Heart right ventricle (tissue), 16 donors: ENCODE results near the gene LEFTY1. TPM values are rescaled to one million over a fixed set of nuclear protein-coding genes. Genes with fewer than 3 reads are reported as not detected.

ENCODE experiments used
- ATAC-seq, 8 donors: fragments of 200-7000 bp; cut with Tn5 transposase; one replicate each; pipeline ENCODE4 v1.9.1; 2020; ENCODE audit warnings: mild to moderate bottlenecking in 8 of 8, moderate library complexity in 8 of 8, moderate number of reproducible peaks in 1 of 8
- DNase-seq, 2 donors: peaks; one replicate each; pipeline ENCODE4 v3.0.0-alpha.2; 2020
- H3K27ac ChIP-seq, 10 donors: fragments of 200-600 bp; sonication (generic) in 2 of 10; one replicate each; pipeline versions ENCODE4 v1.5.0 to v1.8.0; 2020 to 2022; ENCODE audit warnings: mild to moderate bottlenecking in 3 of 10
- H3K27me3 ChIP-seq, 7 donors: fragments of 200-600 bp; one replicate each; pipeline ENCODE4 v1.8.0; 2021 to 2022; ENCODE audit warnings: mild to moderate bottlenecking in 2 of 7
- H3K36me3 ChIP-seq, 9 donors: fragments of 200-600 bp; sonication (generic) in 1 of 9; one replicate each; pipeline versions ENCODE4 v1.5.0 to v1.8.0; 2020 to 2022; ENCODE audit warnings: mild to moderate bottlenecking in 2 of 9
- H3K4me1 ChIP-seq, 9 donors: fragments of 200-600 bp; sonication (generic) in 1 of 9; one replicate each; pipeline versions ENCODE4 v1.5.0 to v1.8.0; 2020 to 2022; ENCODE audit warnings: mild to moderate bottlenecking in 4 of 9
- H3K4me3 ChIP-seq, 10 donors: fragments of 200-600 bp; sonication (generic) in 2 of 10; one replicate each; pipeline versions ENCODE4 v1.5.0 to v1.8.0; 2020 to 2022; ENCODE audit warnings: mild to moderate bottlenecking in 7 of 10, moderate library complexity in 2 of 10
- H3K9me3 ChIP-seq, 11 donors: fragments of 200-600 bp in 10 of 11; sonication (generic) in 2 of 11; one replicate each; pipeline versions ENCODE4 v1.5.0 to v1.8.0; 2013 to 2022; ENCODE audit warnings: mild to moderate bottlenecking in 2 of 11, control low read depth in 1 of 11, moderate library complexity in 1 of 11
- WGBS, 2 donors: extraction: QIAGEN DNeasy Blood & Tissue Kit; methylation state at CpG; one replicate each; pipeline ENCODE4 v1.1.7; 2013; ENCODE audit warnings: inconsistent platforms in 1 of 2; 5-methylcytosine and 5-hydroxymethylcytosine counted together
- intact Hi-C, 10 donors: fragments of 100-400 bp; cut with DNase I; formaldehyde crosslinking; loops; one replicate each; pipeline versions ENCODE4 v1.11.1 to v1.14.2; 2022
- polyA plus RNA-seq, 2 donors: library from polyadenylated mRNA; stranded (reverse); fragments of 200-250 nt; gene quantifications; one replicate each; pipeline ENCODE4 v1.2.3, GENCODE V29; 2013
- total RNA-seq, 10 donors: library from RNA; stranded (reverse); fragmentation: NEBNext Ultra II Directional in 3 of 10; extraction: Animal tissue kit (Norgen Biotek cat#: 25700) in 3 of 10; gene quantifications; one replicate each; pipeline versions ENCODE4 v1.2.1 to v1.2.4, GENCODE V29; 2021 to 2023
- TF ChIP-seq, protein P1 (sequence below), 9 donors: fragments of 200-600 bp; sonication (generic) in 2 of 9; IDR thresholded peaks; one replicate each; pipeline versions ENCODE4 v1.5.0 to v1.8.0; 2021 to 2022; ENCODE audit warnings: antibody characterized with exemption in 9 of 9, mild to moderate bottlenecking in 5 of 9, moderate library complexity in 1 of 9
- donor health status: Arrhythmogenic right ventricular cardiomyopathy.
- donor health status: ischemic (EF 13 %, LVEDD 7.1; RV severe dilation, severe dysfunction).
- donor health status: healthy with polysubstance abuse.
- donor health status: DM: no; HTN: yes; CAD: no.
- donor health status: DM: no; HTN: no; CAD: no.
- donor health status: ischemic (EF 25% LVEDD 6.9; RV normal size, moderate dysfunction).
- donor health status: ischemic (EF 25% LVEDD 5.7; RV mildly dilated, moderate dysfunction).
- donor health status: healthy.
- donor health status: DM: yes; HTN: yes; CAD: no.
- donor health status: Ischemic cardiomyopathy.
- donor health status: ischemic (EF 35%, LVEDD 5.7; RV mildly dilated, moderate dysfunction).
- donor health status: nonischemic (EF 11% LVEDD 7.7; RV severe dilation, severe dysfunction).
- donor health status: DM: yes; HTN: yes; CAD: no.
- donor health status: PGD.
- donor health status: ischemic (EF 29% LVEDD 5.4; RV normal size, mild dysfunction).
- donor health status: nonischemic (EF 23%, LVEDD 6.1; RV moderate dilation, normal function).

Gene LEFTY1
- total and polyA plus RNA-seq, 12 donors = 0.15 to 0.77 (median 0.25) TPM; not detected in 3

GRCh38 chr1:225914391-225914790 lies 25.4 kb upstream of the LEFTY1 start:
- no peaks in the 10 kb centered on the region for H3K27me3 ChIP-seq
- H3K9me3 ChIP-seq = no peaks in the 10 kb centered on the region
- peaks cover 0 to 15% (median 5%) of the 10 kb centered on the region in 9 donors for H3K4me1 ChIP-seq
- DNase-seq = no peak
- H3K36me3 ChIP-seq = peaks cover 0 to 68% (median 8%) of the 10 kb centered on the region in 9 donors
- H3K27ac ChIP-seq = no peak overlapping the region
- no peak for ATAC-seq
- TF ChIP-seq, protein P1, sequence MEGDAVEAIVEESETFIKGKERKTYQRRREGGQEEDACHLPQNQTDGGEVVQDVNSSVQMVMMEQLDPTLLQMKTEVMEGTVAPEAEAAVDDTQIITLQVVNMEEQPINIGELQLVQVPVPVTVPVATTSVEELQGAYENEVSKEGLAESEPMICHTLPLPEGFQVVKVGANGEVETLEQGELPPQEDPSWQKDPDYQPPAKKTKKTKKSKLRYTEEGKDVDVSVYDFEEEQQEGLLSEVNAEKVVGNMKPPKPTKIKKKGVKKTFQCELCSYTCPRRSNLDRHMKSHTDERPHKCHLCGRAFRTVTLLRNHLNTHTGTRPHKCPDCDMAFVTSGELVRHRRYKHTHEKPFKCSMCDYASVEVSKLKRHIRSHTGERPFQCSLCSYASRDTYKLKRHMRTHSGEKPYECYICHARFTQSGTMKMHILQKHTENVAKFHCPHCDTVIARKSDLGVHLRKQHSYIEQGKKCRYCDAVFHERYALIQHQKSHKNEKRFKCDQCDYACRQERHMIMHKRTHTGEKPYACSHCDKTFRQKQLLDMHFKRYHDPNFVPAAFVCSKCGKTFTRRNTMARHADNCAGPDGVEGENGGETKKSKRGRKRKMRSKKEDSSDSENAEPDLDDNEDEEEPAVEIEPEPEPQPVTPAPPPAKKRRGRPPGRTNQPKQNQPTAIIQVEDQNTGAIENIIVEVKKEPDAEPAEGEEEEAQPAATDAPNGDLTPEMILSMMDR (IDR thresholded peaks at IDR 0.05) = no peak
- intact Hi-C loops = loop anchor here (5.0 to 10.0 kb wide), 5 partner anchors 37 to 437 kb away; partner anchors contain the start of gene SRP9 (in 6 of the 10)
- no peak overlapping the region for H3K4me3 ChIP-seq
- WGBS, 2 donors = 82 to 85% methylated on average over 6 of the region's 6 CpGs

DNA sequence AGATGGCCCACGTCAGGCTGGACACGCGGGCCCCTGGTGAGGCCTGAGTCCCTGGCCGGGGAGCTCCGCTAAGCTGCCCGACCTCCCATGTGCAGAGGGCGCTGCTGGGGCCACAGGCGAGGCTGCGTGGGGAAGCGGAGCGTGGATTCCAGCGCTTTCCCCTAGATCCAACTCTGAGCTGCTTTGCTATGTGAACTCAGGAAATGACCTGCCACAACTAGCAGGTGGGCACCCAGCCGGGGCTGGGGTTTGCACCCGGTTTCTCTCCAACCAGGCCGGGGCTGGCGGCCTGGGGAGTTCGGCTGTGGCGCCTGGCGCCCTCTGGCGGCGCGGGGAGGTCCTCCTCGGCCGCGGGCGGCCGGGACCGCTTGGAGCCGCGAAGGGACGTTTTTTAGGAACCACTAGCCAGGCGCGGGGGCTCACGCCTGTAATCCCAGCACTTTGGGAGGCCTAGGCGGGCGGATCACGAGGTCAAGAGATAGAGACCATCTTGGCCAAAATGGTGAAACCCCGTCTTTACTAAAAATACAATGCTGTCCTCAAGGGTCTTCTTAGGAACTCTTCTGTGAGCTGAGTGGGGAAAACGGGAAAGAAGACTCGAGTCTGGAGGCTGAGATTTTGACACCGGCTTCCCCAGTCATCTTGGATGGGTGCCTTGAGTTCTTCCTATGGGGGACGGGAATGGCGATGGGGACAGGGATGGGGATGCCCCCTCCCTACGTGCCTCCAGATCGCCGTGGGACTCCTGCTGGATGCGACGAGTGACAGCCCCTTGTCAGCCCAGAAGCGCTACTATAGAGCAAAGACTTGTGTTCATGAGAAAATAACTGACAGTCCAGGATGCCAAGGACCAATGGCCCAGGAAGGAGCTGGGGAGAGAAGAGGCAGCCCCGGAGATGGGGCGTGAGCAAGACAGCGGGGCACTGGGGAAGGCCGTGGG lies 22.5 kb upstream of the LEFTY1 start:
- DNase-seq = peak; percentile 50 to 81
- H3K36me3 ChIP-seq = peaks cover 0 to 40% (median 0%) of the 10 kb centered on the region in 9 donors
- peak overlapping the region in 5 of 10 donors; percentile 19 to 35 (median 26) for H3K4me3 ChIP-seq
- intact Hi-C loops = loop anchor here (1.0 to 10.0 kb wide), 9 partner anchors 27 to 437 kb away; partner anchors contain the start of gene SRP9 (in 6 of the 10)
- ATAC-seq = peak; percentile 80 to 95 (median 90)
- TF ChIP-seq, protein P1 (IDR thresholded peaks at IDR 0.05) = peak; percentile 88 to 98 (median 96)
- H3K9me3 ChIP-seq = no peaks in the 10 kb centered on the region
- peaks cover 0 to 13% (median 4%) of the 10 kb centered on the region in 9 donors for H3K4me1 ChIP-seq
- WGBS, 2 donors = 31 to 32% methylated on average over 53 of the region's 53 CpGs
- no peaks in the 10 kb centered on the region for H3K27me3 ChIP-seq
- H3K27ac ChIP-seq = no peak overlapping the region

GRCh38 chr1:225909477-225909876 lies 20.5 kb upstream of the LEFTY1 start:
- Histone ChIP-seq H3K27ac (no peak overlapping the region), H3K27me3 (no peaks in the 10 kb centered on the region), H3K4me3 (no peak overlapping the region), H3K36me3 (peaks cover 0 to 22% (median 0%) of the 10 kb centered on the region in 9 donors), H3K9me3 (no peaks in the 10 kb centered on the region), H3K4me1 (peaks cover 0 to 13% (median 4%) of the 10 kb centered on the region in 9 donors)
- ATAC-seq (no peak), DNase-seq (no peak)
- WGBS, 2 donors = 100% methylated on average over 1 of the region's 1 CpG
- intact Hi-C loops = loop anchor here in 3 of 10 donors (2.0 to 10.0 kb wide), 3 partner anchors 132 to 435 kb away; partner anchors contain the start of gene SRP9 (in 2 of the 3)
- TF ChIP-seq, protein P1 (IDR thresholded peaks at IDR 0.05) = no peak

- H3K36me3 ChIP-seq = peaks cover 0 to 15% (median 0%) of the 10 kb centered on the region in 9 donors
- H3K9me3 ChIP-seq = no peaks in the 10 kb centered on the region
- DNase-seq (no peak), ATAC-seq (no peak)
- no peaks in the 10 kb centered on the region for H3K27me3 ChIP-seq
- no peak overlapping the region for H3K4me3 ChIP-seq
- WGBS, 2 donors = 77 to 78% methylated on average over 2 of the region's 2 CpGs
- intact Hi-C loops = loop anchor here in 3 of 10 donors (2.0 to 10.0 kb wide), 3 partner anchors 131 to 434 kb away; partner anchors contain the start of gene SRP9 (in 2 of the 3)
- H3K4me1 ChIP-seq = peaks cover 0 to 13% (median 4%) of the 10 kb centered on the region in 9 donors
- H3K27ac ChIP-seq = no peak overlapping the region
- TF ChIP-seq, protein P1 (IDR thresholded peaks at IDR 0.05) = no peak
Observed at GRCh38 chr1:225908773-225909172, 19.8 kb upstream of the LEFTY1 start.
